Kidney glomerular epithelial cell (primary cell): ENCODE data around the gene BEND3.
A peak's percentile ranks its signal among the peaks of the same experiment; 100 is the strongest.
"Not testable (repeated sequence)": the region's sequence is repeated elsewhere in the genome, so short reads cannot be mapped to it uniquely, and the experiment has no call there.

Source experiments
- DNase-seq: peaks from one replicate; lab custom pipeline; 2025; lab: John Stamatoyannopoulos, UW

Gene BEND3

DNA sequence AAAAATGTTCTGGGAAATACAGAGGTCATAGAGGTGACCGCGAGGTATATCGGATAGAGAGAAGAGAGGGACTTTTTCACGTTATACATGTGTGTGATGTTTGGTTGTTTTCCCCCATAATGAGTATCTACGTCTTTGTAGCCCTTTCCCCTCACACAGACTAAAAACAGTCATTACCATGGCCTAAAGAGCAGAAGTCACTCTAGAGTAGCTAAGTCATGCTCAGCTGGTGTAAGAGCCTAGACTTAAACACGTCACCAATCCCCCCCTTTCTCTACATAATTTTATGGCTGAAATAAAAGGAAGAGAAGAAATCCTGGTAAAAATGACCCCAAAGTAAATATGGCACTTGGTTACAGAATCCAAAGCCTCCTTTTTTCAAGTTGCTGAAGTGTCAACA lies 6.0 kb upstream of the BEND3 start:
- no peak for DNase-seq

DNA sequence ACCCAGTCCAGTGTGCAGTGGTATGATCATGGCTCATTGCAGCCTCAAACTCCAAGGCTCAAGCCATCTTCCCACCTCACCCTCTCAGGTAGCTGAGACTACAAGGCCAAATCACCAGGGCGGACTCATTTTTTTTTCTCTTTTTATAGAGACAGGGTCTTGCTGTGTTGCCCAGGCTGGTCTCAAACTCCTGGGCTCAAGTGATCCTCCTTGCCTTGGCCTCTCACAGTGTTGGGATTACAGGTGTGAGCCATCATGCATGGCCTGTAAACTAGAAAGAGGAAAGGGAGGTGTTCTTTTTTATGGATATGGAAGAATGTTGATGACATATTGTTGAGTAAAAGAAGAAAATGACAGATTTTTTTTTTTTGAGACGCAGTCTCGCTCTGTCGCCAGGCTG lies 5.1 kb upstream of the BEND3 start:
- no peak for DNase-seq

DNA sequence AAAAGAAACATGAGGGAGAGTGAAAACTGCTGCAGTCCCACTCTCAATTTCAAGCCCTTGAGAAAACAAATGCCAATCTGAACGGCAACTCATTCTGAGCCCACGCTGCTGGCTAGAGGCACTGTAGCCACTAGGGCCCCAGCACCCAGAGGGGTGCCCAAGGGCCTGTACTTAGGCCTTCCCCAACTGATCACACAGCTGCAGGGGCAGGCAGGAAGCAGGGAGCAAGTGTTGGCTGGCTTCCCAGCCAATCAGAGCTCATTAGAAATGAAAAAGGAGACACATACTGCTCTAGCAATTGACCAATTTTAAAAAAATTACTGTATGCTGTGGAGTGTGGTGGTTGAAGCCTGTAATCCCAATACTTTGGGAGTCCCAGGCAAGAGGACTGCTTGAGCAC lies 3.7 kb upstream of the BEND3 start:
- no peak for DNase-seq

- DNase-seq: not testable (repeated sequence)
These were observed 3.2 kb upstream of the BEND3 start for GRCh38 chr6:107118540-107118939.

DNA sequence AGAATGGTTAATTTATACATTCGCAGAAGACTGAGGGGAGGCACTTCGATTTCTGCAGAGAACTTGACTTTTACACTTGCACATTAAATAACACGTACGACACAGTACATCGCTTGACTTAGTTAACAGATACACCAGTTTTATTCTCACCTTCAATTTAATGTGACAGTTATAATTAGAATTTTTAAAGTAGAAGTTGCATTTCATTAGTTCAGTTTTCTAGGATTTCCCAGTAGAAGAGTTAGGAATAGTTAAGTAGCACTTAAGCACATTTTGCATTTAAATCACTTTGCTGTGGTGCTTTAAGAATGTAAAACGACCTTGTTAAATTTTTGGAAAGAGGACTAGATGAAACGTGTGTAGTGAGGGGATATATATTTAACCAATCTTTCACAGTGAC lies 1.6 kb upstream of the BEND3 start:
- no peak for DNase-seq

DNA sequence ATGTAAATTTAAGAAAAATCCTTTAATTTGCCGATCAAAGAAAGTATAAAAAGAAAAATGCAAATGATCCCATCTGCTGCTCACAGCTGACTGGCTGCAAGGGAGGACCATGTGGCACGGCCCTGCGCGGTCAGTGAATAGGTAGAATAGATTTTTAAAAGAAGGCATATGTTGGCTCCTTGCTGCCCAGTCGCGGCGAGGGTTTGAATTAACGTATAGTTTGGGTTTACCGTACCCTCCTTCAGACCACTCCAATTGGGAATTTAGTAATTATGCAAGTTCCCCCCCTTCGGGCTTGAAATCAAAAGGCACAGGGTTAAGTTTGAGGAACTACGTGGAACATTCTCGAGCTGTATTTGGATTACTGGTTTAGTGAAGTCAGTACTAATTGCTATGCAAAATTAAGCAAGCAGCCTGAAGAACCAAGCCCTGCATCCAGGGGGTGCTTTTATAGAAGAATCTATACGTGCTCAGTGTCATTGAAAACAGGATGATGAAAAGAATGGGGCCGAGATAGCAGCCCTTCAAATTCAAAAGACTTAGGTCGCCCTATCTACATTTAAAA lies 1.1 kb upstream of the BEND3 start:
- DNase-seq: no peak

- DNase-seq: peak; percentile 27
These were observed 496 bp upstream of the BEND3 start for GRCh38 chr6:107115695-107116327.

DNA sequence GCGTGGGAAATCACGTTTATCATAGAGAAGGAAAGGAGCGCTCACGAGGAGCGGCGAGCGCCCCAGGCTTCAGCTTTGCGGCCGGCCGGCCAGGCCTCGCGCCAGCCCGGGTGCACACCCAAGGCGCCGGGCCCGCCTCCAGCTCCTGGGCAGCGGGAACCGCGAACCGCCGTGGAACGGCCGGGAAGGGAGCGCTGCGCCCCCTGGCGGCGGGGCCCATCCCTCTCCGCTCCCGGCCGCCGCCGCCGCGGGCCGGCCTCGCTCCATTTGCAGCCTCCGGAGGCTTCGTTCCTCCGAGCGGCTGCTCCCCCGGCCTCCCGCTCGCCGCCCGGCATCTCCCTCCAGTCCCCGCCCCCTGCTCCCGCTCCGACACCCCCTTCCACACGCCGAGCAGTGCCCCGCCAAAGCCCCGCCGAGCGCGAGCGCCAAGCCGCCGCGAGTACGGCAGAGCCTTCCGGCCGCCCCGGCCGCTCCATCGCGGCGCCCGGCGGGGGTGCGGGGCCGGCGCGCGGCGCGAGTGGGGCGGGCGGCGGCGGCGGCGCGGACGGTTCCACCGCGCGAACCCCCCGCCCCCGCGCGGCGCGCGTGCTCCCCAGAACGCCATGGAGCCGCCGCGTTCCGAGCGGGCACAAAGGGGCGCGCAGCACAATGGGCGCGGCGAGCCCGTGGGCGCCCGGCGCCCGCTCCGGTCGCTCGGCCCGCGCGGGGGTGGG lies 946 bp downstream of the BEND3 start:
- peak; percentile 59 for DNase-seq

GRCh38 chr6:107110200-107110599 lies 5.1 kb downstream of the BEND3 start:
- DNase-seq: no peak

- DNase-seq: peak; percentile 1
These were observed 7.0 kb downstream of the BEND3 start for GRCh38 chr6:107108201-107108890.

GRCh38 chr6:107107791-107108190 lies 7.5 kb downstream of the BEND3 start:
- DNase-seq: no peak

DNA sequence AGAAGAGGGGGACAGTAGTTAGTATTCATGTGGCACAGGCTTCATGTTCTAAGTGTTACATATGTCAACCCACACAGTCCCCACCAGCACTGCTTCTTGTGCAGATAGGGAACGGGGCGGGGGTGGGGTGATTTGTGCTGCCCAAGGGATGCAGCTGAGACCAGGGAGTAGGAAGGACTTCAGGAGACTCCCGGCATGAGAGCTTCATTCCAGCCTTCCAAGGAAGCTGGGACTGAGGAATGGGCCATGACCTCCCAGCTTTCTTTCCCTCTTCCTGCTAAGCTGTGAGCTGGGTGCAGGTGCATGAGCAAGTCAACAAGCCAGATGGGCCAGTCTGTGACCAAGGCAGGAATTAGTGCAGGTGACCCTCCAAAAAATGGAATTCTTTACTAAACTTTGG lies 9.2 kb downstream of the BEND3 start:
- no peak for DNase-seq

- no peak for DNase-seq
These were observed 9.7 kb downstream of the BEND3 start for GRCh38 chr6:107105511-107106116.

DNA sequence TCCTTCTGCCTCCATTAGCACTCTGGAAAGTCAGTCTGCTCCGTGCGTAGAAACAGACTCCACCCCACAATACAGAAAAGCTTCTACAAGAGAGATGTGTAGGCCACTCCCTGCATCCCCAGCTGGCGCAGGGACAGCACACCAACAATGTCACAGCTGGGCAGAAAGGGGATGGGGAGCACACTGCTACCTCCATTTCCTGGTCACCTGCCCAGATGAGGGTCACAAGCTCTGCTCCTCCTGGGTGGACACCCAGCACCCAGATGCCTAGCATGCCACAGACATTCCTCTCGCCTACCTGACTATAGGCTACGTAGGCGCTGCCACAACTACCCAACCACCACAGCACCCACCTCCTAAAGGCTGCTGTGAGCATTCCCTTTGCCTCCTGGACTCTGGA lies 12.2 kb downstream of the BEND3 start:
- DNase-seq: no peak

GRCh38 chr6:107102414-107102805 lies 12.9 kb downstream of the BEND3 start:
- DNase-seq: no peak

GRCh38 chr6:107101686-107102413 lies 13.5 kb downstream of the BEND3 start:
- no peak for DNase-seq

- DNase-seq: no peak
These were observed 14.1 kb downstream of the BEND3 start for GRCh38 chr6:107101211-107101610.

GRCh38 chr6:107098436-107099307 lies 16.6 kb downstream of the BEND3 start:
- DNase-seq: no peak

DNA sequence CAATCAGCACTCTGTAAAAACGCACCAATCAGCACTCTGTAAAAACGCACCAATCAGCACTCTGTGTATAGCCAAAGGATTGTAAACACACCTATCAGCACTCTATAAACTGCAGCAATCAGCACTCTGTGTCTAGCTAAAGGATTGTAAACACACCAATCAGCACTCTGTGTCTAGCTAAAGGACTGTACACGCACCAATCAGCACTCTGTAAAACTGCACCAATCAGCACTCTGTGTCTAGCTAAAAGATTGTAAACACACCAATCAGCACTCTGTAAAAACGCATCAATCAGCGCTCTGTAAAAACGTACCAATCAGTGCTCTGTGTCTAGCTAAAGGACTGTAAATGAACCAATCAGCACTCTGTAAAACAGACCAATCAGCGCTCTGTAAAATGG lies 30.9 kb downstream of the BEND3 start:
- not testable (repeated sequence) for DNase-seq

DNA sequence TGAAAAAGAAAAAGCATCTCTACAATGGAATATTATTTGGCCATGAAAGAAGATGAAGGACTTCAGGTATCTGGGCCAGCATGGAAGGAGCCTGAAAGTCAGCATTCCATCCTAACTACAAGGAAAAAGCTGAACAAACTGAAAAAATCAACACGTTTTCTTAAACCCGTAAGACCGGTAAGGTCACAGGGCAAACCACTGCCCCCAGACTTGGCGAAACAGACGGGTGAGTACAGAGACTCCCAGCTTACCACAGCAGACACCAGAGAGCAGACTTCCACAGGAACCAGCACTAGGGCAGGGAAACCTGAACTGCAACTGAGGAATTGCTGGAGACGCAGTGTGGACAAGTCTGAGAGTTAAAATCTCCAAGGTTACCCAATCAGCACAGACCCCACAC lies 31.4 kb downstream of the BEND3 start:
- no peak for DNase-seq
